Hematopoietic multipotent progenitor cell treated with erythropoietin and hydrocortisone succinate and interleukin-3 and kit ligand, for 8 days (in vitro differentiated cells): ENCODE measurements around the gene SCTR.

Experiments used
- DNase-seq: peaks from one replicate; pipeline ENCODE4 v3.0.0-alpha.2; 2015

The SCTR gene

DNA sequence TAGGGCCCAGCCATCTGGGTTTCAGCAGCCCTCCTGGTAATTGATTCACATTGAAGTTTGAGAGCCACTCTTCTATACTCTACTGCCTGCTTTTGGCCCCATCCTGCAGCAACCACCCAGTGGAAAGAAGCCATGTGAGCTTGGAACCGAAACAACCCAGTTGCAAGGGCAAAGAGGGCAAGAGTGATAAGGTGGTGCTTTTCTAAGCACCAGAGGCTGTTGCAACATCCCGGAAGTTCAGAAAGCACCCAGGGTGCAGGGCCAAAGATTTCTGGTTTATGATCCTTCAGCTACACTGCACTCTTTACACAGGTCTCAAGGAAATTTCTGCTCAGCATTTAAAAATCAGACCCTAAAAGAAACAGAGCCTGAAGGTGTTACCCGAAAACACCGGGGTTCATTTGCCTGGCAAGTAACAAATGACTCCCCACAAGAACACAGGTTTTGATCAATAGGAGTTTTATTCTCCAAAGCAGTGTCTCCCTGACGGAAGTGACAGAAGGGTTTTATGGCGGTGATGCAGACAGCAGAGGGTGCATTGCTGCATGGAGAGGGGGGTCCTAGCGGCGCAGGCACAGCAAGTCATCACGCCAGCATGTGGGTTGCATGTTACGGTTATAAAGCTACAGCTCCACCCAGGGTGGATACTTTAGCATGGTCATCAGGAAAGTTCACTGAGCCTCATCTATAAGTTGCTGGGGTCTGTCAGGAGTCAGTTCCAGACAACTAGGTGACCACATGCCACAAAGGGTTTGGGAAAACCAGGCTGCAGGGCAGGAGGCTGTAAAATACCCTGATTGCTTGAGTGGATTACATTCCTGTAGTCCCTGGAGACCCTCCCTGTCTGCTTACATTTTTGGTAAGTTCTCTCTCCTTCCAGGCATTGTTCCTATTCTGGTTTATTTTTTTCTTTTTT, 121.4 kb downstream of the SCTR start:
- DNase-seq, result no peak

DNA sequence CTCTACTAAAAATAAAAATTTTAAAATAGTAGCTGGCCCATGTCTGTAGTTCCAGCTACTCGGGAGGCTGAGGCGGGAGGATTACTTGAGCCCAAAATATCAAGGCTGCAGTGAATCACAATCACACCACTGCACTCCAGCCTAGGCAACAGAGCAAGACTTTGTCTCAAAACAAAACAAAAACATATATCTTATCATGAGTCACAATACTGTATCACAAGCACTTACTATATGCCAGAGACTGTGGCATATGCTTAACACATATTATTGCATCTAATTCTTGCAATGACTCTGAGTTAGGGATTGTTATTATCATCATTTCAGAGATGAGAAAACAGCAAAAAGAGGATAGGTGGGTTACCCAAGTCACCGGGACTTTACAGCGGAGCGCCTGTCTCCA, 122.2 kb downstream of the SCTR start:
- DNase-seq, result no peak

DNA sequence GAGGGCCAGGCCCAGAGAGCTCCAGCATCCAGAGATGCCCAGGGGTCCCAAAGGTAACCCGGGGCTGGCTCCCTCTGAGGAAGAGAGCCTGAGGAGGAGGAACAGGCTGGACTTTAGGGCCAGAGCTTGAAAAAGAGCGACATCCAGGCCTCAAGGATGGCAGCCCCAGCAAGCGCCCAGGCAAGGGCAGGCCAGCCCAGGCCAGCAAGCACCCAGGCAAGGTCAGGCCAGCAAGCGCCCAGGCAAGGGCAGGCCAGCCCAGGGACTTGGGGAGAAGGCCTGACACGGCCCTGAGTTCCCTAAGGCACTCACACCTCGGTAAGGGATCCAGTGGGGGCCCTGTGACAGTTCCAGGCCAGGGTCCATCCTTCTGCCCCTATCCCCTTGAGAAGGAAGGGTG, 127.1 kb downstream of the SCTR start:
- no peak for DNase-seq

DNA sequence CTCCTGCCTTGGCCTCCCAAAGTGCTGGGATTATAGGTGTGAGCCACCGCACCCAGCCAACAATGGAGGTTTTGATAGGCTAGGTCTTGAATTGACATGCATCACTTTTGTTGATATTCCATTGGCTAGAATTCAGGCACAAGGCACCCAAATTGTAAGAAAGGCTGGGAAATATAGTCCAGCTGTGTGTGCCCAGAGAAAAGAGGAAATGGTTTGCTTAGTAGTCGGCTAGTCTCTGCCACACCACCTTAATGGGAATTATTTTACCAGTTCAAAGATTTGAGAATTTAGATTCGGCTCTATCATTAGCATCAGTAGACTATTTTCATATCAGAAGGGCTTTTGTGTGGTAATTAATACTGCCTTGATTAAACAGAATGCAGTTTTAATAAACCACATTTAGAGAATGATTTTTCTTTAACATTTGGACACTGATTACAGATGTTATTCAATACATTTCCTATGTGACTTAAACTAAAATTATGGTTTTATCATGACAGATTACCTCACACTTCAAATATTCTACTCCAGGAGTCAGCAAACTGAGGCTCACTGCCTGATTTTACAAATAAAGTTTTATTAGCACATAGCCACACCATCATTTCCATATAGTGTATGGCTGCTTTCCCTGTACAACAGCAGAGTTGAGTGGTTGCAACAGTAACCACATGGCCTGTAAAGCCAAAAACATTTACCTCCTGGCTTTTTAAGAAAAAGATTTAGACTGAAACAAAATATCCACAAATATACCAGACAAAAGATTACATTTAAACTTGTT, 130.1 kb downstream of the SCTR start:
- no peak for DNase-seq
